PC-9 (cell line): ENCODE results near the gene GHR.

ENCODE experiments used
- CTCF ChIP-seq: fragments of 200-600 bp; sonication (generic); conservative IDR thresholded peaks from 2 replicates; pipeline ENCODE4 v1.6.1; 2017; ENCODE audit warnings: mixed run types, antibody characterized with exemption, mild to moderate bottlenecking, moderate library complexity
- EZH2 ChIP-seq: fragments of 200-600 bp; sonication (generic); IDR thresholded peaks from 2 replicates; pipeline ENCODE4 v1.8.0; 2017; ENCODE audit warnings: antibody characterized with exemption, low read depth

DNA sequence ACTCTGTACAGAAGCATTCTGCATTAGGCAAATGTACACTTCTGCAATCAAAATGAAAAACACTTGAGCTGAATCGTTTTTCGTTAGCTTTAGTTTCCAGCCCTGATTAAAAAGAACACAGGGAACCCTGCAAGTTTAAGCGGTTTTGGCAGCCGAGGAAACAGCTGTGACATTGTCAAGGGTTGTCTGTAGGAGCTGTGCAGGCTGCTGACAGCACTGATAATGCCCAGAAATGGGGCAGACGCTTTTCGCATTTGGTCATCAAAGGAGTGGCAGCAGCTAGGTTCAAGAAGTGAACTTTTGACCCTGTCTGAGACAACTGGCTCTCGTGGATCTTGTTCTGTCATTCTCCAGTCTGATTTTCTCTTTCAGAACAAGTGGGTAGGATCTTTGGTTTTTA is 167.8 kb downstream of the GHR start:
- TF ChIP-seq CTCF, result no peak
- no peak for TF ChIP-seq EZH2
